Occipital lobe (tissue), 2 donors: ENCODE data around the gene LRRC4. TPM values are rescaled to one million over a fixed set of nuclear protein-coding genes. Genes with fewer than 3 reads are reported as not detected.

Source experiments
- DNase-seq: peaks from one replicate; lab custom pipeline; 2025; lab: John Stamatoyannopoulos, UW
- total RNA-seq: library from RNA; depleted of rRNA; stranded (reverse); fragments of >200 nt; gene quantifications from one replicate; pipeline ENCODE4 v1.2.3, GENCODE V29; 2014

The LRRC4 gene
- total RNA-seq, 1 donor from 2014 or later: 18.4 TPM

DNA sequence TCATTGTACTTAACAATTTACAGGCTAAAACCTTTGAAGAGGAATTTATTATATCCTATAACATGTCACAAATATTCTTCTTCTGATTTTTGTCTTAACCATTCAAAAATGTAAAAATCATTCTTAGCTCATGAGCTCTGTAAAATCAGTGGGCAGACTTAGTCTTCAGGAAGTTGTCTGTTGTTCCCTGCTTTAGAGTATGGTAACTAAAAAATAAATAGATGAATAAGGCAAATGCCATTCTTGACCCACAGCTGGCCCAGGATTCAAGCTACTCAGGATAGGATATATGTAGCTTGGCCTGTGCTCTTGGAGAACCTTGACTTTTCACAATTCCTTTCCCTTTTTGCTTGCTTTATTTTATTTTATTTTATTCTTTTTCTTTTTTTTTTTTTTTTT is 51.5 kb downstream of the LRRC4 start:
- no peak for DNase-seq

- DNase-seq: no peak
Measured at GRCh38 chr7:127979113-127979727, 52.0 kb downstream of the LRRC4 start.

GRCh38 chr7:127978421-127978820 is 52.8 kb downstream of the LRRC4 start:
- no peak for DNase-seq

Other genes starting within 250 kb of the LRRC4 start
- gene LEP, start 209.8 kb upstream of the LRRC4 start, total RNA-seq: not detected